GM19455 (cell line): ENCODE results near the gene YWHAH.
"Not testable (repeated sequence)": the region's sequence is repeated elsewhere in the genome, so short reads cannot be mapped to it uniquely, and the experiment has no call there.

ENCODE experiments used
- ATAC-seq: cut with Tn5 transposase; IDR thresholded peaks from one replicate; pipeline ENCODE4 v1.9.1; 2021; ENCODE audit not compliant: unreplicated experiment

Gene YWHAH

DNA sequence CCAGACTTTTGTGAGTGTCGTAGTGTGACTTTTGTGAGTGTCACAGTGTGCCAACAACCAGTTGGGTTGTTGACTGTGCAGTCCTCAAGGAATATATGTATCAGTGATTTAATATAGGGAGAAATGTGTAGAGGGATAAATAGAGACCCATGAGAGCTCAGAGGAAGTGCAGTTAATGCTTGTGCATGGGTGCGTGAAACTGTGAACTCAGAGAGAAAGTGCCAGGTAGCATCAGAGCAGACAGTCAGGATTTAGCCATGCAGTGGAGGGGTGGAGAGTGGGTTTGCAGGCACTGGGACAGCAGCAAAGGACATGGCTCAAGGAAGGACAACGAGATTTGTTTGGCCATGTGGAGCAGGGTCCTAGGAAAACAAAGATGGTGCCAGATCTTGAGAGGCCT, 33.6 kb downstream of the YWHAH start:
- ATAC-seq = no peak

GRCh38 chr22:31980628-31981027, 36.3 kb downstream of the YWHAH start:
- ATAC-seq = no peak

DNA sequence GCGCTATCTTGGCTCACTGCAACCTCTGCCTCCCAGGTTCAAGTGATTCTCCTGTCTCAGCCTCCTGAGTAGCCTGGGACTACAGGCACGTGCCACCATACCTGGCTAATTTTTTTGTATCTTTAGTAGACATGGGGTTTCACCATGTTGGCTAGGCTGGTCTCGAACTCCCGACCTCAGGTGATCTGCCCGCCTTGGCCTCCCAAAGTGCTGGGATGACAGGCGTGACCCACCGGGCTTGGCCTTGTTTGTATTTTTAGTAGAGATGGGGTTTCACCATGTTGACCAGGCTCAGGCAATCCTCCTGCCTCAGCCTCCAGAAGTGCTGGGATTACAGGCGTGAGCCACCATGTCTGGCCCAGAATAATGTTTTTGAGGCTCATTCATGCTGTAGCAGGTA, 37.6 kb downstream of the YWHAH start:
- ATAC-seq = not testable (repeated sequence)

GRCh38 chr22:31983911-31984656, 39.7 kb downstream of the YWHAH start:
- no peak for ATAC-seq

DNA sequence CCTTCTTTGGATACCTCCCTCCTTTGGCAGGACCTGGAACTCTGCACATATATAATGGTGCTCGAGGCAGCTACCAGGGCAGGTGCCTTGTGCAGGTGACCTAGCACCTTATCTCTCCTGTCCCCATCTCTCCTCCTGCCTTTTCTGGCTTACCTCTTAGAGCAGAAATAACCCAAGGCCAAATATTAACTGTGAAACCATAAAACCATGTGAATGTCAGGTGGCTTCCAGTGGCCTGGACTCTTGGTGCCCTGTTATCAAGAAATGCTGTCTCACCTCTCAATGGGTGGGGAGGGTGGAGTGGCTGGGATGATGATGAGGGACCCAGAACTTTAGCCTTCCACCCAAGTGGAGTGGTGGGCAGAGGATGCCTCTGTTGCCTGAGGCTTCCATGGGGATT, 42.9 kb downstream of the YWHAH start:
- no peak for ATAC-seq

GRCh38 chr22:31991102-31991839, 46.9 kb downstream of the YWHAH start:
- no peak for ATAC-seq

DNA sequence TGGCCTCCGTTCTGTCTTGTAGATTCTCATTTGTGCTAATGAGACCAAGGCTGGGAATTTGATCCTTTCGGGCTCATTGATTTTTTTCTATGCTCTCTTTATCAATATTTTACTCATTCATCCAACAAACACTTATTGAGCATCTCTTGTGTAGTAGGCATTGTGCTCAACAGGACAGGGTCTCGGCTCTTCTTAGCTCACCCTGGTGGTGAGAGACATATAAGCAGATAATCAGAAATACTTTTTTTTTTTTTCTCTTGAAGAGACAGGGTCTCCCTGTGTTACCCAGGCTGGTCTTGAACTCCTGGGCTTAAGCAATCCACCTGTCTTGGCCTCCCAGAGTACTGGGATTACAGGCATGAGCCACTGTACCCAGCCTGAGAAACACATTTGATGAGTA, 50.7 kb downstream of the YWHAH start:
- ATAC-seq = no peak

DNA sequence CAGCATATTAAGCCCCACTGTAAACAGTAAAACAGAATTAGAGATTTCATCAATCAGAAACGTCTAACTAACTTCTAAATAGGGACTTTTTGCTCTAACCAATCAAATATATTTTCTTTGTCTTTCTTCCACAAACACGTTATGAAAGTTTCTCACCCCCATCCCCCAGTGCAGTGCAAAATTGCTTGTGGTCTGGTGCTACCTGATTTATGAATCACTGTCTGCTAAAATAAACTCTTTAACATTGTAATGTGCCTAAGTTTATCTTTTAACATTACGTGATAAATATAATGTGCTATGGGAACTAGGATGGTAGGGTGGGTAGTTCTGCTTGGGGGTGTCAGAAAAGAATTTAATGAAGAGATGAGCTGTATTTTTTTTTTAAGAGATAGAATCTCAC, 51.5 kb downstream of the YWHAH start:
- ATAC-seq = no peak

GRCh38 chr22:31998784-31999385, 54.5 kb downstream of the YWHAH start:
- no peak for ATAC-seq

GRCh38 chr22:32000181-32000580, 55.8 kb downstream of the YWHAH start:
- ATAC-seq = no peak

DNA sequence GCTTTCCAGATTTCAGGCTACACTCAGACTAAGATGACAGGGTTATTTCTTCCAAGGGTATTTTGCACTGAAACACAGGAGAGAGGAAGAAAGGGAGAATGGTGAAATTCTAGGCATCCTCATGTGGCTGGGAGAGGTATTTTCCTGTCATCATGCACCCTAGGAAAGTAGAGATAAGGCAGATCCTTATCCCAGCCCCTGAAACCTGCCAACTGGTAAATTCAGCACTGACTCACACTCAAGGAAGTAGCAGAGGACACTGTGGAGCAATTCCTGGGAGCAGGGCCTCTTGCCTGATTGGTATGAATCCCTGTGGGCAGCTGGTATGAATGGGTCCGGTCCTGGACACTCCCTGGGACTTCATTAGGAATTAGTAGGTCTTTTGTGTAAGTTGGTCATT, 61.1 kb downstream of the YWHAH start:
- ATAC-seq = no peak
